Activated naive CD8-positive, alpha-beta T cell treated with anti-CD3 and anti-CD28 coated beads, Interleukin-2, amount 10 ng/mL, durations not matched to agents 7 days and 5 days (primary cell): ENCODE results near the gene BMP6. TPM values are rescaled to one million over a fixed set of nuclear protein-coding genes. Genes with fewer than 3 reads are reported as not detected.

Source experiments
- ATAC-seq: fragments of 150-1000 bp; cut with Tn5 transposase; one replicate; pipeline ENCODE4 v1.10.0; 2021; ENCODE audit warnings: low read depth, moderate library complexity
- POLR2A ChIA-PET: fragments of 350-600 bp; sonication (Branson Sonifier 250); formaldehyde crosslinking; loops from one replicate; lab custom pipeline; 2021; ENCODE audit warnings: antibody characterized with exemption; lab: Charles Lee
- DNase-seq: peaks from one replicate; pipeline ENCODE4 v3.0.0; 2021
- H3K27ac Mint-ChIP-seq: one replicate; pipeline ENCODE4 v1.8.0; 2022; ENCODE audit warnings: mild to moderate bottlenecking, mixed read lengths
- H3K27me3 Mint-ChIP-seq: one replicate; pipeline ENCODE4 v1.8.0; 2022; ENCODE audit warnings: mild to moderate bottlenecking, moderate library complexity, mixed read lengths
- H3K36me3 Mint-ChIP-seq: one replicate; pipeline ENCODE4 v1.8.0; 2021; ENCODE audit warnings: mild to moderate bottlenecking, mixed read lengths
- H3K4me1 Mint-ChIP-seq: one replicate; pipeline ENCODE4 v1.8.0; 2021; ENCODE audit warnings: mixed read lengths
- H3K4me3 Mint-ChIP-seq: one replicate; pipeline ENCODE4 v1.8.0; 2022; ENCODE audit warnings: mild to moderate bottlenecking, moderate library complexity, mixed read lengths
- H3K9me3 Mint-ChIP-seq: one replicate; pipeline ENCODE4 v1.8.0; 2021; ENCODE audit warnings: mixed read lengths
- total RNA-seq, 2 experiments: library from RNA; stranded (reverse); gene quantifications; one replicate each; pipeline ENCODE4 v1.2.3, GENCODE V29; 2021

BMP6 gene
- total RNA-seq, 2 experiments from 2014 or later: not detected

DNA sequence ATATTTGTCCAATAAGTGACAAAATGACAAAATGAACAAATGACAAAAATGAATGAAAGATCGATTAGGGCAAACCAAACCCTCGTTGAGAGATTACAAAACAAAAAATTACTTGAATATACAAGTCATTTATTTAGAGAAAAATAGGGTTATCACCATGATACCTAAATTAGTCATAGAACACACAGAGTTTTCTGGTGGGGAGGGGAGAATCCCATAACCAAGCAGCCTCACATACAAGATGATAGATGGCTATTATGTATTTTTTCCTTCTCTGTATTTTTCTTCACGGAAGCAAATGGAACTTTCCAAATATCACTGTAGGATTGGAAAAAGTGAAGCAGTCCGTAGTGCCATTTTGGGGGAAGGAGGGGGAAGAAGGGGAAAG is 28.5 kb upstream of the BMP6 start:
- H3K27ac Mint-ChIP-seq: no peak overlapping the region
- POLR2A ChIA-PET: no interaction called here
- H3K4me3 Mint-ChIP-seq: no peak overlapping the region
- peaks cover 3% of the 10 kb centered on the region for H3K4me1 Mint-ChIP-seq
- H3K36me3 Mint-ChIP-seq: no peaks in the 10 kb centered on the region
- DNase-seq: no peak
- no peak for ATAC-seq
- no peaks in the 10 kb centered on the region for H3K9me3 Mint-ChIP-seq
- H3K27me3 Mint-ChIP-seq: peaks cover 9% of the 10 kb centered on the region

DNA sequence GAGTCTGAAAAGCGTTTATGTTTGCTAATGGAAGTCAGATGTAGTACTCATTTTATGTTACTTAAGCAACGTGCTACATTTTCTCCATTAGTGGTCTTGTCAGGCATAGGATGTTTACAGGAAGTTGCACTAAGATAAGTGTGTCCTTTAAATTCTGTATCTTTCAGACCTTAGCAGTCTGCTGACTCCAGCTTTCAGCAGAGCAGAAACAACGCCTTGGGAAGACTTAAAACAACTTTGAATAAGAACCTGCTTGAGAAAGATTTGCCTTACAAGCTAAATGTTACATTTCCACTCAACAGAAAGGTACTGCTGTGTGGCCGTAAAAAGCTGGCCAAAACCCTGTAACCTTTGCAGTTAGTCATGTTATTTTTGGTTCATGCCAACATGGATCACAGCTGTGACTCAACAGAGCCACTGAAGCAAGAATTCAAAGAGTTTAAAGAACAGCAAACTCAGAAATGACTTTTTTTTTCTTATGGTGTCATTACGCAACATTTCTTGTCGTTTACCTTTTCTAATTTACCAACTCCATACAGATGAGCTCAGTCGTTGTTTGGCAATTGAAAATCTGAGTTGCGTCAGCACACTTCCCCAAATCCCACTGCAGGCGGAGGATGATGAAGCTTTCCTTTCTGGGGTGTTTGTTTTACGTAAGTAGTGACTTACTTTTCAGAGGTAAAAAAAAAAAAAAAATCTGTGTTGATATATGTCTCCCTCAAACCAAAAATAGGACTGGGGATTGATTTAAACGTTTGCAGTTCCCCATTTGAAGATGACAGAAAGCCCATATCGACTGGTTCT is 27.9 kb upstream of the BMP6 start:
- ATAC-seq: no peak
- no peaks in the 10 kb centered on the region for H3K9me3 Mint-ChIP-seq

DNA sequence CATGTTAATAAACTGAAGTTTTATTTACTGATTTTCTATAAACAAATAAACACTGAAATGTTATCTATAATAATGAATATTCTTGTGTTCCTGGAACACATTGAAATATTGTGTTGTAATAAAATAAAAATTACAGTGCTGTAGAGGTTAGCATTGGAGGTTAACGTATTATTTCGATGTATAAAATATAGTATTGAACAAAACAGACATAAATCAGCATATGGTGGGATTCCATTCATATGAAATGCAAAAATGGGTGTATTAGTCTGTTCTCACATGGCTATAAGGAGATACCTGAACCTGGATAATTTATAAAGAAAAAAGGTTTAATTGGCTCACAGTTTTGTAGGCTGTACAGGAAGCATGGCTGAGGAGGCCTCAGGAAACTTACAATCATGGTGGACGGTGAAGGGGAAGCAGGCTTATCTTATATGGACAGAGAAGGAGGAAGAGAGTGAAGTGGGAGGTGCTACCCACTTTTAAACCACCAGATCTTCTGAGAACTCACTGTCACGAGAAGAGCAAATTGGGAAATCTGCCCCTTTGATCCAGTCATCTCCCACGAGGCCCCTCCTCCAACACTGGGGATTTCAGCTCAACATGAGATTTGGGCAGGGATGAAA is 24.6 kb upstream of the BMP6 start:
- H3K27ac Mint-ChIP-seq: no peak overlapping the region
- no peak for DNase-seq
- no peak for ATAC-seq
- H3K9me3 Mint-ChIP-seq: no peaks in the 10 kb centered on the region
- H3K27me3 Mint-ChIP-seq: peaks cover 22% of the 10 kb centered on the region
- POLR2A ChIA-PET: no interaction called here
- no peak overlapping the region for H3K4me3 Mint-ChIP-seq
- H3K36me3 Mint-ChIP-seq: no peaks in the 10 kb centered on the region
- peaks cover 3% of the 10 kb centered on the region for H3K4me1 Mint-ChIP-seq

More for the DNA sequence above, 27.9 kb upstream of the BMP6 start:
- Mint-ChIP-seq H3K27me3 (peaks cover 15% of the 10 kb centered on the region), H3K4me1 (peaks cover 3% of the 10 kb centered on the region), H3K27ac (no peak overlapping the region), H3K36me3 (no peaks in the 10 kb centered on the region), H3K4me3 (no peak overlapping the region)
- POLR2A ChIA-PET: no interaction called here
- DNase-seq: no peak

DNA sequence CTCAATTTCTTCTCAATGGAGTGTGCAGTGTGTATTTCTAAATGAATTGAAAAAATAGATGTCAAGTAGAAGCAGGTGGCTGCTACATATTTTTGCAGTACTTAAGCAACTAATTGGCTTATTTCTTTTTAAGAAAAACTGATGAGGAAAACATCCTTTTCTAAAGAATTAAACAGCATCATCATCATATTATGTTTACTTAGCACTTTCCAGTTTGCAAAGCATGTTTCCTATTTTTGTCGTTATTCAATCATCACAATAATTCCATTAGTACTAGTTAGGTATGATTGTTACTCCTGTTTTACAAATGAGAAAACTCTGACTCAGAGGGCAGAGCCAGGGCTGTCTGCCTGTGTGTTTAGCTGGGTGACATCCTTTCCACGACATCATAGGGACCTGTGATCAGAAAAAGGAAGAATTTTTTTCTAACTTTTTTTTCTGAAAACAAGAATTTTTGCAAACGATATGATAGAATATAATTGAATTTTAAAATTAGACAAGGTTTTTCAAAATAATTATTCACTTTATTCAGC is 22.7 kb upstream of the BMP6 start:
- Mint-ChIP-seq H3K4me1 (no peaks in the 10 kb centered on the region), H3K9me3 (no peaks in the 10 kb centered on the region), H3K36me3 (no peaks in the 10 kb centered on the region), H3K27ac (no peak overlapping the region), H3K4me3 (no peak overlapping the region), H3K27me3 (peaks cover 22% of the 10 kb centered on the region)
- DNase-seq: no peak
- POLR2A ChIA-PET: no interaction called here
- no peak for ATAC-seq

DNA sequence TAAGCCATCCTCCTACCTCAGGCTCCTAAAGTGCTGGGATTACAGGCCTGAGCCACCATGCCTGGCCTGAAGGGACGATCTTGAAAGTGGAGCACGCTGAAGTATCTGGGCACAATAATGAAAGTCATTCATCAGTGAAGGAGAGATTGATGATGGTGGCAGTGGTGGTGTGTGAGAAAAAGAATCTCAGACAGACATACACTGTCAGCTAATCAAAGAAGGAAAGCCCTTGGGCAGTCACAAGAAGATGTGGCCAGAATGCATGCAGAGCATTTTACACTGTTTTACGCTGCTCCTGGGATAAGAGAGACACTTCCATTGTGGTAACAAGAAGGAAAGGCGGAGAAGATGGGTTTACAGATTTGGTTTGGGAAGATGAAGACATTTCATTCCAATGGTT is 20.4 kb upstream of the BMP6 start:
- POLR2A ChIA-PET: no interaction called here
- Mint-ChIP-seq H3K9me3 (no peaks in the 10 kb centered on the region), H3K36me3 (no peaks in the 10 kb centered on the region), H3K27ac (no peak overlapping the region), H3K4me3 (no peak overlapping the region), H3K4me1 (no peaks in the 10 kb centered on the region), H3K27me3 (peaks cover 16% of the 10 kb centered on the region)
- ATAC-seq (no peak), DNase-seq (no peak)

DNA sequence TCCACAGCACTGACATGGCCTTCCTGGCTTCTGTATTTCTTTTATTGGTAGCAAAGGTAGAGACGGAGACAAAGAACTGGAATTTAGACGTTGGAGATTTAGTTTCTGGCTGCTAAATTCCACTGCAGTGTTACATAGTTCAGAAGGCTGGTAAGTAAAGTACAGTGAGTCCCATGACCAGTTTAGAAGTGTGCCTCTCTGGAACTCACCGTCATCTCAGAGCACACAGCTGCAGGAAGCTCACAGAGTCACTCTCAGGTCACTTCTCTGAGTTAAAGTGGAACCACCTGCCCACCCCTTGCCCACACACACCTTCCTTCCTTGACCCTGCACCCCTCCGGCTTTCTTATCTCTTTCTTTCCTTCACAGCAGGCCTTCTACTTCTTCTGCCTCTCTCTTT is 19.6 kb upstream of the BMP6 start:
- no peak overlapping the region for H3K27ac Mint-ChIP-seq
- H3K4me1 Mint-ChIP-seq: no peaks in the 10 kb centered on the region
- POLR2A ChIA-PET: no interaction called here
- H3K36me3 Mint-ChIP-seq: no peaks in the 10 kb centered on the region
- ATAC-seq (no peak), DNase-seq (no peak)
- H3K27me3 Mint-ChIP-seq: peaks cover 16% of the 10 kb centered on the region
- H3K4me3 Mint-ChIP-seq: no peak overlapping the region
- H3K9me3 Mint-ChIP-seq: no peaks in the 10 kb centered on the region

DNA sequence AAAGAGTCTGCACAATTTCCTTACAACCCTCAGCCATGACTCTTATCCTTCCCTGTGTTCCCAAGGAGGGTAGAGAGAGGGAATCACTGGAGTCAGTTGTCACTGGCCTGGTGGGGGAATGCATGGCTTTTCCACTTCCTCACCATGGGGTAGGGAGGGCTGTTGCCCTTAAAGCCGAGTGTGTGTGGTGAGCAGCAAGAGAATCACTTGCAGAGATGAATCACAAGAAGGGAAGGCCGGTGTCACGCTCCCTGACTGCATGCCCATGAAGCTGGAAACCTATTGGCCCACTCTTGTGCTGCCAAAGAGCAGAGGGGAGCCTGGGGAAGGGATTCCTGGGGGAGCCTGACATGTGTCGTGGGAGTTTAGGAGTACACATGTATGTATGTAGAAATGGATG is 18.1 kb upstream of the BMP6 start:
- Mint-ChIP-seq H3K36me3 (no peaks in the 10 kb centered on the region), H3K27ac (no peak overlapping the region), H3K4me1 (no peaks in the 10 kb centered on the region), H3K4me3 (no peak overlapping the region), H3K27me3 (peaks cover 9% of the 10 kb centered on the region), H3K9me3 (peaks cover 2% of the 10 kb centered on the region)
- no peak for DNase-seq
- POLR2A ChIA-PET: no interaction called here
- no peak for ATAC-seq

DNA sequence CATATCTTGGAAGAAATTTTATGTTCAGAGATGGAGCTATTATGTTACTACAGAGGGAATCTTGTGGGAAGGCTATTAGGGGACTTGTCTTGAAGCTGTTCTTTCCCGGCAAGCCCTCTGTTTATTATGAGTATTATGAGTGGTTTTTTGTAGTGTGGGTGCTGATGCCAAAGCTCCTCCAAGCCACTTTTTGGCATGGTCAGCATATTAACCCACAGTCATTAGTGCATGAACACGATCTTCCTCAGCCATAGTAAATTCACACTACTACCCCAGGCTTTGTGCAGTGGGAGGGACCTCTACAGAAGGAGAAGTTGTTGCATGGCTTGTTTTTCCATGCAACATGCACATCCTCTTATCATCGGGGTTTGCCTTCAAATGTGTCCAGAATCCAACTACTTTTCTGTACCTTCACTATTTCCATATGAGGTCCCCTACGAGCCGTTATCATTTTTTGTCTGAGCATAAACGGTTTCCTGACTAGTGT is 6.5 kb upstream of the BMP6 start:
- Mint-ChIP-seq H3K4me1 (no peaks in the 10 kb centered on the region), H3K36me3 (no peaks in the 10 kb centered on the region), H3K27me3 (peaks cover 54% of the 10 kb centered on the region), H3K4me3 (no peak overlapping the region), H3K27ac (no peak overlapping the region), H3K9me3 (no peaks in the 10 kb centered on the region)
- POLR2A ChIA-PET: no interaction called here
- ATAC-seq: no peak
- DNase-seq: no peak

DNA sequence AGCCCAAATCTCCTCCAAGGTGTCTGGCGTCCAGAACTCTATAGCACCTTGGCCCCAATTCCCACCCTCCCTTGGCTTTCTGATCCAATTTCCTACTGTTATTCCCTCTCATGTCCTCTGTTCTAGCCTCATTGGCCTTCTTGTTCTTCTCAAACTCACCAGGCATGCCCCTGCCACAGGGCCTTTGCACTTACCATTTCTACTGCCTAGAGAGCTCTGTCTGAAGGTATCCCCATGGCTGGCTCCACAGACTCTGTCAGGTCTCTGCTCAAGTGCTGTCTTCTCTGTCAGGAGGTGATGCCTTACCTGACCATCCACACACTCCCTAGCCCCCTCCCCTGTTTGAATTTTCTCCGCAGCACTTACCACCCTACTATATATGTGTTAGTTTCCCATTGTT is 5.6 kb upstream of the BMP6 start:
- ATAC-seq (no peak), DNase-seq (no peak)
- Mint-ChIP-seq H3K4me1 (no peaks in the 10 kb centered on the region), H3K27me3 (peaks cover 59% of the 10 kb centered on the region), H3K27ac (no peak overlapping the region), H3K4me3 (no peak overlapping the region), H3K36me3 (no peaks in the 10 kb centered on the region), H3K9me3 (no peaks in the 10 kb centered on the region)
- POLR2A ChIA-PET: no interaction called here

DNA sequence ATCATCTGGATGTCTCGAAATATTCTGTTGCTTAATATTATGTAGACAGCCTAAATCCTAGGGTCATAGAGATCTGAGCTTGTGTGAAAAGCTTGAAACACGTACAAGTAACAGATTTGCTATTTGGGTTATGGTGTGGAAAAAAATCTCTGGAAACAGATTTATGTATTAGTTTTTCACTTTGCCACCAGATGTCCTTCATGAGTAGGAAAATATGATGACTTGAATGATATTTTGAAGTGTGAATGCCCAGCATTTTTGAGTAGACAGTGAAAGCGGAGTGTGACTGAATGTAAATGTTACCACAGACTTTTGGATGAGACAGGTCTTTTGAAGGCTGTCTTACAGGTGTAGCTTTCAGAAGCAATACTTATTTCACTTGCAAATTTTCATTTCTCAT is 4.2 kb upstream of the BMP6 start:
- Mint-ChIP-seq H3K27me3 (peaks cover 64% of the 10 kb centered on the region), H3K4me1 (peaks cover 5% of the 10 kb centered on the region), H3K9me3 (no peaks in the 10 kb centered on the region), H3K27ac (no peak overlapping the region), H3K36me3 (no peaks in the 10 kb centered on the region), H3K4me3 (no peak overlapping the region)
- ATAC-seq (no peak), DNase-seq (no peak)
- POLR2A ChIA-PET: no interaction called here

DNA sequence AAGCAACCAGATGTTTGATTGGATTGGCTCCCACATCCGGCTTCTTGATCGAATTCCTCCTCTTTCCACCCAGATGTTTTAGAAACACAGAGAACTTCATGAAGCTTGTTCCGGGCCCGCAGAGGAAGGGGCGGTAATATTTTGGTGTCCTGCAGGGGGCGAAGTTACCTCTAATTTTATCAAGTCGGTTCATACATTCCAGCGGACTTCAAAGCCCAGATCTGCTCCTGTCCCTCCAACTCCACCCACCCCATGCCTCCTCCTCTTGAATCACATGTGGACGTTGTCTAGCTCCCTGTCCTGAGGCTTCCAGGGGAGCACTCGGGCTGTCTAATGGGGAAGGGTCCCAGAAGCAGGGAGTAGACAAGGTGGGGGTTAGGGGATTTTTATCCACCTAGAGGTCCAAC is 2.9 kb upstream of the BMP6 start:
- no peaks in the 10 kb centered on the region for H3K36me3 Mint-ChIP-seq
- ATAC-seq: no peak
- peak; percentile 66 for DNase-seq
- H3K4me1 Mint-ChIP-seq: peaks cover 7% of the 10 kb centered on the region
- H3K27ac Mint-ChIP-seq: no peak overlapping the region
- no peaks in the 10 kb centered on the region for H3K9me3 Mint-ChIP-seq
- POLR2A ChIA-PET: no interaction called here
- H3K4me3 Mint-ChIP-seq: no peak overlapping the region
- peaks cover 61% of the 10 kb centered on the region for H3K27me3 Mint-ChIP-seq

DNA sequence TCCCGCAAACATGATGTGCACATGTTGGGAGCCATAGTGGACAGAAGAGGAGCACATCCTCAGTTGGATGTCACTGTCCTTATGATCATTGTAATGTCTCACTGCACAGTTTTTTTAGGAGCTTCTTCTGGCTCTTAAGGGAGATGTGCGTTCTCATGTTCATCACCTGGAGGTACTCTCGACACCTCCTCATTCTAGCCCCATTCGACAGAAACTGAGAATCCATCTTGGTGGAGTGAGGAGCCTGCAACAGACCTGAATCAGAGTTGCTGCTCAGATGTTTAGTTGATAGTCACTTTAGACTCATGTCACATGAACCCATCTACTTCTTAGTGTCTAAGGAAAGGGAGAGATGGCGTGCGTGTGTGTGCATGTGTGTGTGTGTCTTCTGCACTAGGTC is 2.3 kb upstream of the BMP6 start:
- peaks cover 66% of the 10 kb centered on the region for H3K27me3 Mint-ChIP-seq
- peaks cover 10% of the 10 kb centered on the region for H3K4me1 Mint-ChIP-seq
- DNase-seq (no peak), ATAC-seq (no peak)
- no peaks in the 10 kb centered on the region for H3K9me3 Mint-ChIP-seq
- H3K4me3 Mint-ChIP-seq: no peak overlapping the region
- H3K27ac Mint-ChIP-seq: no peak overlapping the region
- no peaks in the 10 kb centered on the region for H3K36me3 Mint-ChIP-seq
- POLR2A ChIA-PET: no interaction called here

DNA sequence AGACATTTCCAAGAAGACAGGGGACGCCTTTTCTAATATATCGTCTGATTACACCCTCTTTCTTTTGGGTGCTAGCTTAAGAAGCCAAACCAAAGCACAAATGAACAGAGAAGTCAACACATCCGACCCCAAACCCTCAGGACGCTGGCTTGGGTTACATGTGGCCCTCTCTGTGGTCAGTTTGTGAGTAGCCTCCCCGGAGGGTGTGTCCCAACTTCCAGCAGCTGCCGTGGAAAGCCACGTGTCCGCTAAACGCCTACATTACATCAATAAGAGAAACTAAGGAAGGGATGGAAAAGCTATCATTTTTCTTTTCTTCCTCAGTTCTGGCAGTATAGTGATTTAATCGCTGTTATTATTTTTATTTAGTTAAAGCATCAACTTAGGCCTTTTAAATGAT is 487 bp upstream of the BMP6 start:
- peak overlapping the region; percentile 75 for H3K4me3 Mint-ChIP-seq
- no peak for DNase-seq
- no peak overlapping the region for H3K27ac Mint-ChIP-seq
- H3K27me3 Mint-ChIP-seq: peaks cover 73% of the 10 kb centered on the region
- H3K4me1 Mint-ChIP-seq: peaks cover 13% of the 10 kb centered on the region
- no peaks in the 10 kb centered on the region for H3K9me3 Mint-ChIP-seq
- H3K36me3 Mint-ChIP-seq: no peaks in the 10 kb centered on the region
- ATAC-seq: no peak
- POLR2A ChIA-PET: interaction anchor here (1.3 kb wide), 1 partner anchor 339 kb away, joined by 3 read pairs; the partner anchor contains the start of gene BLOC1S5
